Measurements from ENCODE around the gene TSKU. TPM values are rescaled to one million over a fixed set of nuclear protein-coding genes. Genes with fewer than 3 reads are reported as not detected.

TSKU gene
- polyA plus RNA-seq, 3 donors, result not detected

DNA sequence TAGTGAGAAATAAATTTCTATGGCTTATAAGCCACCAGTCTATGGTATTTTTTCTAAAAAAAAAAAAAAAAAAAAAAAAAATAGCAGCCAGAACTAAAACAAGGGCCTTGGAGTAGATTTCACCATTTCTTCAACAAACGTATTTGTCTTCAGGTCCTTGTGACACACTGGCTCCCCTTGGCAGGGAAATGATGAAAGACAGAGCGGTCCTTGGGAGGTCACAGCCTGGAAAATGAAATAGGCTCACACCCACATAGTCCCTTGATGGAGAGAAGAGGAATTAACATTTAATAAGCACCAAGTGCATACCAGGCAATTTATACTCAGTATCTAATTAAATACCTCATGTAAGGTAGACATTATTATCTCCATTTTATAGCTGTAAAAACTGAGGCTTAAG lies 51.9 kb downstream of the TSKU start:
- peaks cover 31% of the 10 kb centered on the region for H3K4me1 Mint-ChIP-seq
- TF ChIP-seq, protein P1, sequence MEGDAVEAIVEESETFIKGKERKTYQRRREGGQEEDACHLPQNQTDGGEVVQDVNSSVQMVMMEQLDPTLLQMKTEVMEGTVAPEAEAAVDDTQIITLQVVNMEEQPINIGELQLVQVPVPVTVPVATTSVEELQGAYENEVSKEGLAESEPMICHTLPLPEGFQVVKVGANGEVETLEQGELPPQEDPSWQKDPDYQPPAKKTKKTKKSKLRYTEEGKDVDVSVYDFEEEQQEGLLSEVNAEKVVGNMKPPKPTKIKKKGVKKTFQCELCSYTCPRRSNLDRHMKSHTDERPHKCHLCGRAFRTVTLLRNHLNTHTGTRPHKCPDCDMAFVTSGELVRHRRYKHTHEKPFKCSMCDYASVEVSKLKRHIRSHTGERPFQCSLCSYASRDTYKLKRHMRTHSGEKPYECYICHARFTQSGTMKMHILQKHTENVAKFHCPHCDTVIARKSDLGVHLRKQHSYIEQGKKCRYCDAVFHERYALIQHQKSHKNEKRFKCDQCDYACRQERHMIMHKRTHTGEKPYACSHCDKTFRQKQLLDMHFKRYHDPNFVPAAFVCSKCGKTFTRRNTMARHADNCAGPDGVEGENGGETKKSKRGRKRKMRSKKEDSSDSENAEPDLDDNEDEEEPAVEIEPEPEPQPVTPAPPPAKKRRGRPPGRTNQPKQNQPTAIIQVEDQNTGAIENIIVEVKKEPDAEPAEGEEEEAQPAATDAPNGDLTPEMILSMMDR (IDR thresholded peaks at IDR 0.05), result no peak
- Histone ChIP-seq H3K27ac (ENCODE audit: low read depth in 1 of 2, low read length in 2 of 2) (no peak overlapping the region), H3K4me3 (replicated peaks in 1 of 3; ENCODE audit: low read depth in 2 of 3, low read length in 3 of 3) (no peak overlapping the region), H3K9ac (ENCODE audit: insufficient read depth, low read length, poor library complexity, severe bottlenecking) (no peak overlapping the region), H4K20me1 (ENCODE audit: insufficient read depth, low read length) (no peaks in the 10 kb centered on the region), H3K4me2 (replicated peaks; ENCODE audit: extremely low read depth, low read length, poor library complexity, severe bottlenecking) (no peak overlapping the region), H3K27me3 (ENCODE audit: control insufficient read depth in 2 of 2, insufficient read depth in 2 of 2, low read length in 2 of 2) (no peaks in the 10 kb centered on the region), H3K9me3 (replicated peaks in 1 of 2; ENCODE audit: control insufficient read depth in 1 of 2, insufficient read depth in 1 of 2, low read length in 2 of 2) (no peaks in the 10 kb centered on the region), H3K79me2 (ENCODE audit: insufficient read depth, low read length) (no peaks in the 10 kb centered on the region), H3K4me1 (ENCODE audit: control insufficient read depth in 1 of 2, insufficient read depth in 2 of 2, low read length in 2 of 2) (peaks cover 41 to 42% of the 10 kb centered on the region in 2 donors), H2AFZ (ENCODE audit: insufficient read depth, low read depth, low read length, poor library complexity, severe bottlenecking) (no peak overlapping the region), H3K36me3 (replicated peaks in 1 of 2; ENCODE audit: control insufficient read depth in 1 of 2, insufficient read depth in 2 of 2, low read length in 2 of 2) (no peaks in the 10 kb centered on the region)
- no peaks in the 10 kb centered on the region for H3K9me3 Mint-ChIP-seq
- no peak for DNase-seq
- H3K27me3 Mint-ChIP-seq (ENCODE audit: low read depth in 3 of 3), result peaks cover 2 to 4% (median 3%) of the 10 kb centered on the region in 3 donors
- no peak overlapping the region for H3K27ac Mint-ChIP-seq
- WGBS (ENCODE audit: insufficient coverage), result no CpG with 5 or more reads among the region's 2 CpGs
- no peak overlapping the region for H3K4me3 Mint-ChIP-seq
- intact Hi-C loops (cut with micrococcal nuclease), result no loop called here
- H3K36me3 Mint-ChIP-seq, result no peaks in the 10 kb centered on the region

DNA sequence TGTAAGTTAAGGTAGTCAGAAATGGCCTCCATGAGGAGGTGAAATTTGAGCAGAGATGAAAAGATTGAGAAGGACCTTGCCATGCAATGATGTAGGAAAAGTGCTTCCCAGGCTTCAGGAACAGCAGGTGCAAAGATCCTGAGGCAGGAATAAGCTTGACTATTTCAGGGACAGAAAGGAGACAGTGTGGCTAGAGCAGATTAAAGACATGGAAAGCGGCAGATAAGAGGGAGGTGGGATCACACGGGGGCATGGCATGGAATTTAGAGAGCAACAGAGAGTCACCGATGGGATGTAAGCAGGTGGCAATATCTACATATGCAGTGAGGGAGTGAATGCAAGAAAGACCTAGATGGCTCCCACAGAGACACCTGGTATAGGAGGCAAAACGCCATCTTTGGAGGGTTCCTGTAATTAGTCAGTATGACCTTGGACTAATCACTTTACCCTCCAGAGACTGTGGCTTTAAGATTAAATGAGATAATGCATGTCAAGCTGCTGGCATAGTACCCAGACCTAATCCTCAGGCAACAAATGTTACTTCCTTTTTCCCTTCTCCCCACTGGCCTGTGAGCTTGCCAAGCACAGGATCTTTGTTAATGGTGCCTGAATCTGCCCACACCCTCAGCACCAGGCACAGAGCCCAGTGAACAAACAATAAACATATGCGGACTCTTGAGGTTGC lies 52.9 kb downstream of the TSKU start:
- no peak overlapping the region for H3K4me3 ChIP-seq (replicated peaks in 1 of 3; ENCODE audit: low read depth in 2 of 3, low read length in 3 of 3)
- peaks cover 37 to 42% of the 10 kb centered on the region in 2 donors for H3K4me1 ChIP-seq (ENCODE audit: control insufficient read depth in 1 of 2, insufficient read depth in 2 of 2, low read length in 2 of 2)
- H3K9ac ChIP-seq (ENCODE audit: insufficient read depth, low read length, poor library complexity, severe bottlenecking), result no peak overlapping the region
- DNase-seq, result peak in 2 of 3 donors; percentile 21 to 22
- no peaks in the 10 kb centered on the region for H3K36me3 Mint-ChIP-seq
- H3K27me3 ChIP-seq (ENCODE audit: control insufficient read depth in 2 of 2, insufficient read depth in 2 of 2, low read length in 2 of 2), result no peaks in the 10 kb centered on the region
- H3K36me3 ChIP-seq (replicated peaks in 1 of 2; ENCODE audit: control insufficient read depth in 1 of 2, insufficient read depth in 2 of 2, low read length in 2 of 2), result no peaks in the 10 kb centered on the region
- H4K20me1 ChIP-seq (ENCODE audit: insufficient read depth, low read length), result no peaks in the 10 kb centered on the region
- H3K9me3 ChIP-seq (replicated peaks in 1 of 2; ENCODE audit: control insufficient read depth in 1 of 2, insufficient read depth in 1 of 2, low read length in 2 of 2), result no peaks in the 10 kb centered on the region
- no peak overlapping the region for H2AFZ ChIP-seq (ENCODE audit: insufficient read depth, low read depth, low read length, poor library complexity, severe bottlenecking)
- TF ChIP-seq, protein P1 (IDR thresholded peaks at IDR 0.05), result no peak
- H3K4me2 ChIP-seq (replicated peaks; ENCODE audit: extremely low read depth, low read length, poor library complexity, severe bottlenecking), result no peak overlapping the region
- 83% methylated on average over 4 of the region's 5 CpGs for WGBS (ENCODE audit: insufficient coverage)
- peaks cover 2 to 5% (median 3%) of the 10 kb centered on the region in 3 donors for H3K27me3 Mint-ChIP-seq (ENCODE audit: low read depth in 3 of 3)
- H3K27ac ChIP-seq (ENCODE audit: low read depth in 1 of 2, low read length in 2 of 2), result no peak overlapping the region
- H3K79me2 ChIP-seq (ENCODE audit: insufficient read depth, low read length), result no peaks in the 10 kb centered on the region
- peaks cover 33% of the 10 kb centered on the region for H3K4me1 Mint-ChIP-seq
- intact Hi-C loops (cut with micrococcal nuclease), result no loop called here
- no peaks in the 10 kb centered on the region for H3K9me3 Mint-ChIP-seq
- no peak overlapping the region for H3K27ac Mint-ChIP-seq
- H3K4me3 Mint-ChIP-seq, result no peak overlapping the region

All from CD14-positive monocyte (primary cell).